Suprapubic skin (tissue), 4 donors: ENCODE measurements around the gene SMPD1.

Source experiments
- CTCF ChIP-seq, 2 donors: fragments of 200-600 bp in 1 of 2; fragments of 450-650 bp in 1 of 2; sonication (generic) in 1 of 2; IDR thresholded peaks; one replicate each; pipeline ENCODE4 v1.5.1; 2016 to 2019; ENCODE audit warnings: antibody characterized with exemption in 2 of 2, mild to moderate bottlenecking in 1 of 2, moderate library complexity in 1 of 2
- EP300 ChIP-seq: sonication (generic); formaldehyde crosslinking; IDR thresholded peaks from one replicate; pipeline ENCODE4 v1.6.1; 2017; ENCODE audit warnings: antibody characterized with exemption
- POLR2A ChIP-seq, 2 donors: fragments of 450-650 bp; IDR thresholded peaks; one replicate each; pipeline ENCODE4 v1.6.1; 2017; ENCODE audit warnings: antibody characterized with exemption in 2 of 2, mild to moderate bottlenecking in 2 of 2, moderate library complexity in 2 of 2
- POLR2AphosphoS5 ChIP-seq, 3 donors: sonication (generic); formaldehyde crosslinking; IDR thresholded peaks; one replicate each; pipeline ENCODE4 v1.6.1; 2017; ENCODE audit warnings: antibody characterized with exemption in 3 of 3

- TF ChIP-seq CTCF (IDR thresholded peaks at IDR 0.05): no peak
- no peak for TF ChIP-seq EP300
- TF ChIP-seq POLR2A (IDR thresholded peaks at IDR 0.05): no peak
- TF ChIP-seq POLR2AphosphoS5 (IDR thresholded peaks at IDR 0.05): no peak
These were observed 41.6 kb downstream of the SMPD1 start for GRCh38 chr11:6431861-6432260.
